Fibroblast of peridontal ligament (primary cell): ENCODE results near the gene LPCAT1.
"Not testable (repeated sequence)": the region's sequence is repeated elsewhere in the genome, so short reads cannot be mapped to it uniquely, and the experiment has no call there.

ENCODE experiments used
- DNase-seq: peaks from one replicate; pipeline ENCODE4 v3.0.0-alpha.2; 2010; ENCODE audit errors: extremely low read depth

Gene LPCAT1

DNA sequence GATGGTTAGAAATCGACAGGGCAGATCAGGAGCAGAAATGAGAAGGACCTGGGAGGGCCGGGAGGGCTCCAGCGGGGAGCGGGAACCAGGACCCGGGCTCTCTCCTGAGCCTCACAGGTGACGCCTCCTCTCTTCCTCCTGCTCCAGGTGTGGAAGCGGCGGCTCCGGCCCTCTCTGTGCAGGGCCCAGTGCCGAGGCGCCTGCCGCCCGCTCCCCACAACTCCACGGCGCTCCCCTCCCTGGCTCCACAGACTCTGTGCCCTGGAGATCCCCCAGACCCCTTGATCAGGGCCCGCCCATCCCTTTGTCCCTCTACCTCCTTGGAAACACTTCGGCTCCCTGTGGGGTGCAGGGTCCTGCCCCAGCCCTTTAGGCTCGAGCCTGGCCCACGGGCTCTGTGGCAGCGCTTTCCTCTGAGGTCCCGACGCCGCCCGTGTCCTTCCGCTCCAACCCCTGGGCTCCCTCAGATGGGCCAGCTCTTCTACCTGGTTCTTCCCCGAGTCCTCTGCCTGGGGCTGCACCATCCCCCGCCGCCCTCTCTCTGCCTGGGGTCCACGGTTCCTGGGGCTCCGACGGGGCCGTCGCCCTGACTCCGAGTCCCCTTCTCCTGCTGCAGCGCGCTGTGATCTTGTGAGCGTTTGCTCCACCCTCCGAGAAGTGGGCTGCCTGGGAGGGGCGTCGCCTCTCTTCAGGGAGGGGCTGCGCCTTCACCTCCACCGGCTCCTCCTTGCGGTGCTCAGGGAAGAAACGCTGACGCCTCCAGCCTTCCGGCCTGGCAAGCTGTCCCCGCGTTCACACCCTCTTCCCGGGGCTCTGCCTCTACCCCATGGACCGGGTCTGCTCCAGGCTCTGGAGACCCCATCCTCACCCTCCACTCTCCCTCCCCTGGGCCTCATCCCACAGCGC lies 56.2 kb downstream of the LPCAT1 start:
- no peak for DNase-seq

DNA sequence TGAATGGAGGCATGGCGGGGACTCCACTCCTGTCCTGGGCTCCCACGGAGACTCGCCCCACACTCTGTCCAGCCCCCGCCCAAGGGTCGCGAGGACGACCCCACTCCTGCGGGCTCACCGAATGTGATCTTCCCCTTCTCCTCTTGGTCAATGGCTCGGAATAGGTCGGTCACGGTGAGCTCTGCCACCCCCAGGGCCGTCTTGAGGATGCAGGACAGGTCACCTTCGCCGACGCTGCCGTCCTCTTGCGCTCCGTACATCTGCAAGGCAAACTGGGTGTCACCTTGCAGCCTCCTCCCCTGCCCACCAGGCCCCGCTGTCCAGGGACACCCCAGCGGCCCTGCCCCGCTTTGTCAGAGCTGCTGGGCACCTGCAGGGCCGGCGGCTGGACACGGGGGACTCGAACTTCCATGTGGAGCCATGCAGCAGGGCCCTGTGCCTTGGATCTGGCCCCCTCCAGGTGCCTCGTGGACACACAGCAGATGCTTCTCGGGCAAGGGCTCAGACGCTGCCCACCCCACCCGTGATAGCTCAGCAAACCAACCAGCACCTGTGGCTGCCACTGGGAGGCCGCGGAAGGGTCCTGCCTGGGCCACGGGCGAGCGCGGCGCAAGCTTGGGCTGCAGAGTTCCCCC lies 57.0 kb downstream of the LPCAT1 start:
- no peak for DNase-seq

DNA sequence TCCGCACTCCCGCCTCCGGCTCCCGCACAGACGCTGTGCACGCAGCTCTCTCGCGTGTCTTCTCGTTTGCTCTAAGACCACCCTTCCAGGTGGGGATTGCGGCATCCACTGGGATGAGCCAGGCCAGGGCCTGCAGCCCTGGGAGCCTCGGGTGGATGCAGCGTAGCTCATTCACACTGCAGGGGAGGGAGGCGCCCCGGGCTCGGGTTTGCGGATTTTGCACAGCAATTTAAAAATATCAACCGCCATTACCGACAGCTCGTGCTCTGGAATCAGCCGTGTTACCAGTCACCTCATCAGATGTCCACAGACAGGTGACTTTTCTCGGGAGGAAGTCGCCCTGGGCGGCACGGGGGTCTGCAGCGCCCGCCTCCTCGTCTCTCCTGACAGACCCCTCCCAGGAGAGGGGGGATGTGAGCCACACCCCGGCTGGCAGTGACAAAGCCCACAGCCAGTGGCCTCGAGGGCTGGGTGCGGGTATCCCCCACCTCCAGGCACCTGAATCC lies 57.7 kb downstream of the LPCAT1 start:
- DNase-seq: no peak

DNA sequence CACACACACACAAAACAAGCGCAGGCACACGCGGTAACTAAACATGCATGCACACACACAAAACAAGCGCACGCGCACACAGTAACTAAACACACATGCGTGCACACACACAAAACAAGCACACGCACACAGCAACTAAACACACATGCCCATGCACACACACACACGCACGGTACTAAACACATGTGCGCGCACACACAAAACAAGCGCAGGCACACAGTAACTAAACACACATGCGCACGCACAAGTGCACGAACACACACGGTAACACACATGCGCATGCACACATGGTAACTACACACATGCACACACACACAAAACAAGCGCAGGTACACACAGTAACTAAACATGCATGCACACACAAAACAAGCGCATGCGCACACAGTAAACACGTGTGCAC lies 58.6 kb downstream of the LPCAT1 start:
- DNase-seq: no peak

DNA sequence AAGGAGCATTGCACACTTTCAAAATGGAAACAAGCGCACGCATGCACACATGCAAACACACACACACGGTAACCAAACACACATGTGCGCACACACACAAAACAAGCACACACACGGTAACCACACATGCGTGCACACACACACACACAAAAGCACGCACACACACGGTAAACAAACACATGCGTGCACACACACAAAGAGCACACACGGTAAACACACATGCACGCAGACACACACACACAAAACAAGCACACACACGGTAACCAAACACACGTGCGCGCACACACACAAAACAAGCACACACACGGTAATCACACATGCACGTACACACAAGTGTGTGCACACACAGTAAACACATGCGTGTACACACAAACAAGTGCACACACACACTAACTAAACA lies 59.2 kb downstream of the LPCAT1 start:
- DNase-seq: no peak

DNA sequence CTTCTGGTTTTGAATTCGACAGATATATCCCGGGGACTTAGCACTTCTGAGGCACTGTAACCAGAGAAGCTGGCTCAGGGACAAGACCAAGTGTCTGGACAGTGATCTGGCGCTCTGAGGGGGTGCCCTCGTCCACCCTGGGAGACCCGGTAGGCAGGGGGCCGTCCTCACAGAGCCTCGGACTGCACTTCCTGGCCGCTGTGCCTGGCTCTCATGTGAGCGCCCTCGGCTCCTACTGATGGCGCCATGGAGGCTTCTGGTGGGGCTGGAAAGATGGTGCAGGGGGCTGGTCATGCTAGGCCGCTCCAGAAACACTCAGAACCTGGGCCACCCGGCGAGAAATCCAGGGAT lies 59.7 kb downstream of the LPCAT1 start:
- DNase-seq: no peak

DNA sequence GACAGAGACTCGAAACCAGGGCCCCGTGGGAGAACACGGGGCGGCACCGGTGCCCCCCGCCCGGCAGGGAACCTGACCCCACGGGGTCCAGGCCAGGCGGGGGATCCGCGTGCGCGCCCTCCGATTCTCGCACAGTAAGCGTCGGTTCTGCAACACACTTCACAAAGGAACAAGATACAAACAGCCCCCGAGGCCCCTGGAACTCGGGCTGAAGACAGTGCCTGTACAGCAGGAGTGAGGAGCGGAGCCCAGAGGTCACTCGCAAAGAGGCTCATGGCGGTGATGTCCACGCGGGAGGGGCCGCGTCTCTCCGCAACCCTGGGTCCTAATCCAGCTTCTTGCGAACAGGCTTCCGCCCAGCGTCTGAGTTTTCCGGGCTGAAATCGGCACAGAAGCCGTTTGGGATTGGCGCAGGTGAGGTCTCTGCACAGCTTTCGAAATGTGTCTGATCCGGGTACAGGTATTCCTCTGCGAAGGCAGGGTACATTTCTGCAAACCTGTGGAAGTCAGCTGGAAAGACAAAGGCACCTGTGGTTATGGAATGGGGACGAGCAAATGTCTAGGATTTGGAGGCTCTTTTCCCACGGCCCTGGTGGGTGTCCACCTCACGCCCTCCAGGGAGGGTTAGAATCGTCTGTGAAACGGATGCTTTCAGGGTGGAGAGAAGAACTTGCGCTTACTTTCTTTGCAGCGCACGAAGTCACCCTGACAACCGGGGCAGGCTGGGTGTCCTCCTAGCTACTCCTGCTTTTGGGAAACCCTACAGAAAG lies 60.2 kb downstream of the LPCAT1 start:
- DNase-seq: no peak

DNA sequence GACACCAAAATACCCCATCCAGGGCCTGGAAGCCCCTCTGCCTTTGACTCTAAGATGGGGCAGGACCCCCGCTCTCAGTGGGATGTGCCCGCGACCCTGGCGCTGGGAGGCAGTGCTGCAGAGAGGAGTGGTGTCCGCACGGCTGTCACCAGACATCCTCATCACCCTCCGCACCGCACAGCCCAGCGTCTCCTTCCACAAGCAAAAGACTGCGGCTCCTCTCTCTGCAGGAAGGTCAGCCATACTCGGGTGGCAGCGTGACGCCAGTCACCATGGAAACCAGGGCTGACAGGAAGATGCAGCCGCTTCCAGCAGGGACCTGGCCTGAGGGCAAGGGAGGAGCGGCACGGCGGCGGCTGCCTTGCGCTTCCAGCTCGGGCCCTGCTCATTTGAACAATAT lies 61.4 kb downstream of the LPCAT1 start:
- no peak for DNase-seq

DNA sequence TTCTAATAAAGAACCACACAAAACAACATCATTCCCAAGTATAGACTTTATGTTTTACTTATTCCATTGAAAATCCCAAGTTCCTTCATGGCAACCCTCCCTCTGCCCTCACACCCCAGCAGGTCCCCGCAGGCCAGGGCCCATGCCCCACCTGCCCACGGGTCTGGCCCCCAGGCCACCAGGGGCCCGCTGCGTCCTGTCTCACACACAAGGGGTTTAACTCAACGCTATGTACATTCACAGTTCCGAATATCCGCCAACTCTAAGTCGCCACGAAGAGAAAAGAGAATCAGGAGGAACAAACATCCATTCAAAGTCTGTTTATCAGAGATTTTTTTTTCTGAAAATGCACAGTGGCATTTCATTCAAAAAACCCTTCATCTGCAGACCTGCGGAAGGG lies 62.4 kb downstream of the LPCAT1 start:
- DNase-seq: no peak

DNA sequence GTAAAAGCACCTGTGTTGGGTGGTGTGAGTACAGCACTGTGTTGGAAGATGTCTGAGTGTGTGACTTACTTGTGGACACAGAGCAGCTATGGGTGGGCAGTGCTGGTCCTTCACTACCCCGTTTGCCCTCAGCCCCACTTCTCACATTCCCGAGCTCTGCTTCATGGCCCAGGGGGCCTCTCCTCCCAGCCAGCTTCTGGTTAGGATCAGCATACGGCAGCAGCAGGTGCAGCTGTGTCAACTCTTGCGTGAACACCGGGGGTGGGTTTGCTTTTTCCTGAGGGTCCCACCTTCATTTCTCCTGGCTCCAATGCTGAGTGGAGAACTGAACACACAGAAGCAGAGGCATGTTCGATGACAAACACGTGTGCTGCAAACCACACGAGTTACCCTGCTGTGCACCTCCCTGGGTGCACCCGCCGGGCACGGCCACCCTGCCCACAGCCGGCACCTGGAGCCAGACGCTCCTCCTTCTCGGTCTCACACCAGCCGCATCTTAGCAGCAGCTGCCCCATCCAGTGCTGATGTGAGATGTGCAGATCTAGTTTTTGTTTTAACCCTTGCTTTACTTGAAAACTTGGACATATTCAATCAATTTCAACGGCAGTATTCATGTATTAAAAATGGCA lies 63.6 kb downstream of the LPCAT1 start:
- DNase-seq: no peak

DNA sequence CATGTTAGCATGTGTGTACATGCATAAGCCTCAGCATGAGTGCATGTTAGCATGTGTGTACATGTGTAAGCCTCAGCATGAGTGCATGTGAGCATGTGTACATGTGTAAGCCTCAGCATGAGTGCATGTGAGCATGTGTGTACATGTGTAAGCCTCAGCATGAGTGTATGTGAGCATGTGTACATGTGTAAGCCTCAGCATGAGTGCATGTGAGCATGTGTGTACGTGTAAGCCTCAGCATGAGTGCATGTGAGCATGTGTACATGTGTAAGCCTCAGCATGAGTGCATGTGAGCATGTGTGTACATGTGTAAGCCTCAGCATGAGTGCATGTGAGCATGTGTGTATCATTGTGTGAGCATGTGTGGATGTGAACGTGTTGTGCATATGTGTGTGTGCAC lies 64.3 kb downstream of the LPCAT1 start:
- not testable (repeated sequence) for DNase-seq

DNA sequence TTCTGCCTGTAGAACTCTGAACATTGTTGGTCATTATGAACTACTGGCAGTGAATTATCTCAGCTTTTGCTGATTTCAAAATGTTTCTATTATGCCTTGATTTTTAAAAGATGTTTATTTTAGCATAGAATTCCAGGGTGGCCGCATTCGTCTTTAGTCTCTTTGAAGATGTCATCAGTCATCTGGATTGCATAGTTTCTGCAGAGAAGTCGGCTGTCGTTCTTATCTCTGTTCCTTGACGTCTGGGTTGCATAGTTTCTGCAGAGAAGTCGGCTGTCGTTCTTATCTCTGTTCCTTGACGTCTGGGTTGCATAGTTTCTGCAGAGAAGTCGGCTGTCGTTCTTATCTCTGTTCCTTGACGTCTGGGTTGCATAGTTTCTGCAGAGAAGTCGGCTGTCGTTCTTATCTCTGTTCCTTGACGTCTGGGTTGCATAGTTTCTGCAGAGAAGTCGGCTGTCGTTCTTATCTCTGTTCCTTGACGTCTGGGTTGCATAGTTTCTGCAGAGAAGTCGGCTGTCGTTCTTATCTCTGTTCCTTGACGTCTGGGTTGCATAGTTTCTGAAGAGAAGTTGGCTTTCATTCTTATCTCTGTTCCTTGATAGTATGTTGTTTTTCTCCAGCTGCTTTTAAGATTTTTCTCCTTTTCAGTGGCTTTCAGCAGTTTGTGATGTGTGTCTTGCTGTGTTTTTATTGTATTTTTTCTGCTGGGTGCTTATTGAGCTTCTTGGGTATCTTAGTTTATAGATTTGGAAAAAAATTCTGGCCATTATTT lies 67.5 kb downstream of the LPCAT1 start:
- DNase-seq: not testable (repeated sequence)

DNA sequence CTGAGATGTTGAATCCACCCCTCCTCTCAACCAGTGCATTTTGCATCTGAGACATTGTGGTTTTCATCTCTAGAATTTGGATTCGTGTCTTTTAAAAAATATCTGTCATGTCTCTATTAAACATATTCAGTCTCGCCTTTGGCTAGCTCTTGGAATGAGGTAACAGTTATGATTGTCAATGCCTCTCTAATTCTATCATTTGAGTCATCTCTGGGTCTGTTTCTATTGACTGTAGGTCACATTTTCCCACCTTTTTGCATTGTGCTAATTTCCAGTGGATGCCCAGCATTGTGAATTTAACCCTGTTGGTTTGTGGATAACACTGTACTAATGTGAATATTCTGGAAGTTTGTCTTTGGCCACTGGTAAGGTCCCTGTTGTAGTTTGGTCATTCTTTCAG lies 70.1 kb downstream of the LPCAT1 start:
- DNase-seq: no peak

DNA sequence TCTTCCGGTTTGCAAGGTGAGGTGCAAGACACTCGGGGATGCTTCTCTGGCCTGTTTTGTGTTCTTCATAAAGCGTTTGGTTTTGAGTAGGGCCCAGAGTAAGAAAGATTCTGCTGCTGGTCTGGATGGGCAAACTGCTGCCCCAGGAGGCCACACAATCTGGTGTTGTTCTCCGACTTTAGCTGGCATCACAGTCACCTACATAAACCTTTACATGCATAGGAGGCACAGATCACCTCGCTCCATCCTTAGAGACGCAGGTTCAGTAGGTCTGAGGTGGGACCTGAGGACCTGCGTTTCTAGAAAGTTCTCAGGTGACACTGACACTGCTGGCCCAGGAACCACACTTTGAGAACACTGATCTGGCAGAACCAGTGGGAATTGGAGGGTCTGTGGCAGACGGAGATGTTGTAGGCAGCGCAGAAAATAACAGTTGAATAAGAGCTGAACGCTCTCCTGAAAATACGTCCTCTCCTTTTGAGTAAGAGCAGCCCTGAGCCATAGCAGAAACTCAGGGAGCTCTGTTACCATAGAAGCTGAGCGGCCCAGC lies 74.6 kb downstream of the LPCAT1 start:
- DNase-seq: no peak

DNA sequence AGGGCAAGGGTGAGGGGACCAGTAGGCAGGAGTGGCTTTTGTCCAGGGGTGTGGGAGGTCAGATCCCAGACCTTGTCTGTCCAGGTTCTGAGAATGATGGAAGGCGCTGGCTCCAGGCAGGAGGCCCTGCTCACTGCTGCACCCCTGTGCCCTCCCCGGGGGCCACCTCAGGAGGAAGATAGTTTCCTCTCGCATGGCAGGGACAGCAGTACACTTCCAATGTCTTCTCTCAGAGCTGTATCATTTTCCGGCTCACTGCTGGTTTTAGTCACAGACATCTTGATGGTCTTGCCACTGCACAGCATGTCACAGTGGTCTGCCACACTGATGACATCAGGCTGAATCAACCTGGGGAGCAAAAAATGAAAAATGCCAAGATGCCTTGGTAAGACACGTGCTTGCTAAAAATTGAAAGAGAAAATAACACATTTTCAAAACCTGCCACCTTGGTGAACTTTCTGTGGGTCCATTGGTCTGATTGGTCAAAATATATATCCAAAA lies 75.2 kb downstream of the LPCAT1 start:
- no peak for DNase-seq

DNA sequence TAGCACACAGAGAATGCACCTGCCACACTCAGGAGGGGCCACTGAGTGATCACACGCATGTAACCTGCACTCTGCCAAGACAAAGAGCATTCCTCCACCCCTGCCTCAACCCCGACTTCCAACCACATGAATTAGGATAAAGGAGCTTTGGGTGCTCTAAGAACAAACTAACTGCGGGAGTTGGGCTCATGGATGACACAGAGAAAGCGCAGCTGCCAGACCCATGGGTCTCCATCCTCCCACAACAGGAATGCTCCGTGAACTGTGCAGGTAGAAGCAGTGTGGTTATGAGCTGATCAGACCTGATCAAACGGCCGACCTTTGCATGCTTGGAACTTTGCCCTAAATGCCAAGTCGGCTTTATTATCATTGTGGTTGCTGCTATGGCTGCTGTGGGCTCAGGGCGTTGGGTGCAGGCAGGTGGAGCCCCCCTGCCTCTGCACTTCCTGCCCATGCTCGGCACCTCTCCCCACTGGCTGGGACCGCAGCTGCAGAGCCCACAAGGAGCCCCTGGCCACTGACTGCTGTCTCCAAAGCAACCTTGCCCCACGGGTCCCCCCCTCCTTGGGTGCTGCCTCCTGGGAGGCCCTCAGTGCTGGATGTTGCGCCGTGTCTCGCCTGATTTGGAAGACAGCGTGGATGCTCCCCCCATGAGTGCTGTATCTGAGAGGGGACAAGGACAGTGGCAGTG lies 75.9 kb downstream of the LPCAT1 start:
- no peak for DNase-seq

DNA sequence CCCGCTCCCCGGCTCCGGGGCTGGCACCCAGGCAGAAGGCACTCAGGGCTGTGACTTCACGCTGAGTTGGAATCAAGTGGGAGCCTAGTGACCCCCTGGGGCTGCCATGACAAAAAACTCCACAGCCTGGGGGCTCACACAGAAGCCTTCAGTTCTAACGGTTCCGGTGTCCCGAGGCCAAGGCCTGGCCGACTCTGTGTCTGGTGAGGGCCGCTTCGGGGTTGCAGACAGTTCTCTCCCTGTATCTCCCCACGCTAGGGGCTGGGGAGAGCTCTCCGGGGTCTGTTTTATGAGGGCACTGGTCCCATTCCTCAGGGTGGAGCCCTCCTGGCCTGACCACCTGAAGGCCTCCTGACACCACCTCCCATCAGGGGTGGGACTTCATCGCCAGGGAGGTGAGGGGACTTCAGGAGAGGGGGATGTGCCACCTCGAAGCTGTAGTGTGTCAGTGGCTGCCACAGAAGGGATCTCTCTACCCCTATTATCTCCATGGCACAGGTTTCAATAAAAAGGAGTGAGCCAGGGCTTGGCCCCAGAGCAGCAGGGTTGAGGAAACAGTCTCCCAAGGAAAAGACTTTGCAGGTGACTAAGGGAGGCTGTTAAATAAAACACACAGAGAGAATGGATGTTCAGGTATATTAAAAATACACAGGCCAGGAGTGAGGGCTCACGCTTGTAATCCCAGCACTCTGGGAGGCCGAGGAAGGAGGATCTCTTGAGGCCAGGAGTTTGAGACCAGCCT lies 77.0 kb downstream of the LPCAT1 start:
- DNase-seq: no peak

DNA sequence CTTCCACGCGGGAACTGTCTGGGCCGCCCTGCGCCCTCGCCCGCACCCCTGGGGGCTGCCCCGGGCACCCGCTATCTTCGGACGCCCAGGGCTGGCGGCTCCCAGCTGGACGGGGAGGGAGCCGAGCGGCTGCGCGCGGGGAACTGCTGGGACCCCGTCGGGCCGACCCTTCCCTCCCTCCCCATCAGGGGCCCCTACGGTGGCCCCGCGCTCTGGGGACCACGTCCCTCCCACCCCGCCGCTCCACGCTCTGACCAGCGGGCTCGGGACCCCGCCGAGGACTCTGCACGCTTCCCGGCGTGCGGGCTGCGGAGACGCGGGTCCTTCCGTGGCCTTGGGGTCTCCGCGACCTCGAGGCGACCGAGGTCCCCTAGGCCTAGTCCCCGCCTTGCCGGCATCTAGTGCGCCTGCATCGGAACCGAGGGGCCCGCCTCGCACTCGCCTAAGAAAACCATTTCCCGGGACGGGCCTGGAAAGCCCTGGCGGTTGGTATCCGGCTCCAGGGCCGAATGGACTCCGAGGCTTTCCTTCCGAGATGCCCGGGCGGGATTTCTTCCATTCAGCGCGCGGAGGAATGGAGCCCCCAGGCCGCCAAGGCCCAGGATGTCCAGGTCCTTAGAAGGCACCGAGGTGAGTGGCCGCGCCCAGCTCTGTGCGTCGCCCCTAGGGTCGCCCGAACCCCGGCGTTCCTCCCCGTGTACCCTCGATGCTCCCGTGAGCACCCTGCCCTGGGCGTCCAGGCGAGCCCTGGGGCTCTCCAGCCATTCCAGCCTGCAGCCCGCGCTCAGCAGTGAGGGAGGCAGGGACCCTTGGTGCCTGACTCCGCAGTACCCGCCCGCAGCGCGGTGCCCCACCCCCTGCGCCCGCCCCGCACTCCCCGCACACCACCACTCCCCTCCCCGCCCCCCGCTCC lies 77.8 kb downstream of the LPCAT1 start:
- DNase-seq: no peak
